ENCODE results near the gene PREX1. TPM values are rescaled to one million over a fixed set of nuclear protein-coding genes. Genes with fewer than 3 reads are reported as not detected.

Gene PREX1
- total RNA-seq, 2 donors from 2014 or later, result 11.5 to 21.7 TPM

DNA sequence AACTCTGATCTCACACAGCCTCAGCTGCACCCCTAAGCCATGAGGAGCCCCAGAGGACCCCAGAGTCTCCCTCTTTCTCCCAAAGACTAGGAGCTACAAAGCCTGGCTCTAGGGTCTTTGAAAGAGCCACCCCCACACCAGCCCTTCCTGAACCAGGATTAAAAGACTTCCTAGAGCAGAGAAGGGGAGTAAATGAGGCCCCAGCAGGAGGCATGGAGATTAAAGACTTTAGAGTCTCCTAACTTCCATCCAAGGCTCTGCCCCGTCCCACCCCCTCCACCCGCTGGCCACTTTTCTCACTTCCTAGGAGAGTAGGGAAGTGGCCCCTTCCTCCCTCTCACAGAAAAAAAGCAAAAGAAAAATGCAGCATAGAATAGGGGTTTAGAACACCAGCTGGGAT lies 1.7 kb downstream of the PREX1 start:
- no peaks in the 10 kb centered on the region for H3K36me3 ChIP-seq
- no peak for DNase-seq (ENCODE audit: low spot score)
- H3K27ac ChIP-seq, result peak overlapping the region; percentile 2 to 73
- no peak for TF ChIP-seq CTCF (IDR thresholded peaks at IDR 0.05)
- no peaks in the 10 kb centered on the region for H3K27me3 ChIP-seq
- peak overlapping the region; percentile 73 to 77 for H3K4me3 ChIP-seq
- peaks cover 0 to 23% of the 10 kb centered on the region in 2 donors for H3K4me1 ChIP-seq
- no peaks in the 10 kb centered on the region for H3K9me3 ChIP-seq

GRCh38 chr20:48825566-48825920 lies 2.3 kb downstream of the PREX1 start:
- no peak for DNase-seq (ENCODE audit: low spot score)
- H3K27ac ChIP-seq, result no peak overlapping the region
- TF ChIP-seq CTCF (IDR thresholded peaks at IDR 0.05), result no peak
- H3K4me1 ChIP-seq, result peaks cover 0 to 21% of the 10 kb centered on the region in 2 donors
- H3K36me3 ChIP-seq, result no peaks in the 10 kb centered on the region
- no peaks in the 10 kb centered on the region for H3K9me3 ChIP-seq
- H3K27me3 ChIP-seq, result no peaks in the 10 kb centered on the region
- peak overlapping the region; percentile 73 to 77 for H3K4me3 ChIP-seq

GRCh38 chr20:48824830-48825565 lies 2.8 kb downstream of the PREX1 start:
- Histone ChIP-seq H3K27ac (peak overlapping the region in 1 of 2 donors; percentile 12), H3K4me3 (peak overlapping the region in 1 of 2 donors; percentile 73), H3K27me3 (no peaks in the 10 kb centered on the region), H3K9me3 (no peaks in the 10 kb centered on the region), H3K4me1 (peaks cover 0 to 27% of the 10 kb centered on the region in 2 donors), H3K36me3 (no peaks in the 10 kb centered on the region)
- TF ChIP-seq CTCF (IDR thresholded peaks at IDR 0.05), result no peak
- DNase-seq (ENCODE audit: low spot score), result no peak

DNA sequence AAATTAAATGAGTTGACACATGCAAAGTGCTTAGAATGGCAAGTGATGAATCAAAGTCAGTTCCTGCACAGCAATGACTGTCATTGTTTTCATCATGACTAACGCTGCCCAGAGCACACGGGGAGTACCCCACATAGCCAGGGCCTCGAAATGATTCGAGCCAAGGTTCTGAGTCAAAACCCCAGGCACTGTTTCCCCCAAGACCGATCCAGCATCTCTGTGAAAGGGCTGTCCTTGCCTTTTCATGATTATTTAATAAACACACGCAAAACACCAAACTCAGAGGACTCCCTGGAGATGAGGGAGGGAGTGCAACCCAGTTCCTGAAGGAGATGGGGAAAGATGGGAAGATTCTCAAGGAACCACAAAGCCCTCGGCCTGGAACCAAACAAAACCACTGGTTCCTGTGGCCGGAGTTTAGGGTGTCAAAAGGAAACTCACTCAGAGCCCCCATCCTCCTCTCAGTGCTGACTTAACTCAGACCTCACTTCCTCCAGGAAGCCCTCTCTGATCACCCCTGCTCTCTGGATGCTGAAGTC lies 3.8 kb downstream of the PREX1 start:
- TF ChIP-seq CTCF (IDR thresholded peaks at IDR 0.05), result no peak
- H3K4me1 ChIP-seq, result peaks cover 0 to 33% of the 10 kb centered on the region in 2 donors
- H3K27ac ChIP-seq, result no peak overlapping the region
- no peak for DNase-seq (ENCODE audit: low spot score)
- no peaks in the 10 kb centered on the region for H3K9me3 ChIP-seq
- no peaks in the 10 kb centered on the region for H3K36me3 ChIP-seq
- no peaks in the 10 kb centered on the region for H3K27me3 ChIP-seq
- H3K4me3 ChIP-seq, result no peak overlapping the region

GRCh38 chr20:48823476-48823875 lies 4.3 kb downstream of the PREX1 start:
- no peak for DNase-seq (ENCODE audit: low spot score)
- peaks cover 0 to 33% of the 10 kb centered on the region in 2 donors for H3K4me1 ChIP-seq

More at GRCh38 chr20:48823476-48823875, 4.3 kb downstream of the PREX1 start:
- no peak for TF ChIP-seq CTCF (IDR thresholded peaks at IDR 0.05)
- no peaks in the 10 kb centered on the region for H3K27me3 ChIP-seq
- no peaks in the 10 kb centered on the region for H3K36me3 ChIP-seq
- no peak overlapping the region for H3K27ac ChIP-seq
- H3K9me3 ChIP-seq, result no peaks in the 10 kb centered on the region
- H3K4me3 ChIP-seq, result no peak overlapping the region
